Cardiac fibroblast (primary cell): Measurements from ENCODE around the gene XG.
A peak's percentile ranks its signal among the peaks of the same experiment; 100 is the strongest.
"Not testable (repeated sequence)": the region's sequence is repeated elsewhere in the genome, so short reads cannot be mapped to it uniquely, and the experiment has no call there.

Experiments
- DNase-seq, 2 donors: peaks; one replicate each; pipeline versions ENCODE4 v3.0.0 to v3.0.0-alpha.2; 2010; ENCODE audit warnings: low read depth in 2 of 2
- H3K4me3 ChIP-seq, 2 donors: replicated peaks in 1 of 2; 1 replicate in 1 of 2; 2 replicates in 1 of 2; pipeline ENCODE4 v1.5.1; 2011; ENCODE audit warnings: low read depth in 2 of 2, low read length in 2 of 2, mild to moderate bottlenecking in 2 of 2, moderate library complexity in 1 of 2
- CTCF ChIP-seq: IDR thresholded peaks from one replicate; pipeline ENCODE4 v1.5.1; 2011; ENCODE audit warnings: low read depth, mild to moderate bottlenecking, low read length, inconsistent platforms

XG gene

DNA sequence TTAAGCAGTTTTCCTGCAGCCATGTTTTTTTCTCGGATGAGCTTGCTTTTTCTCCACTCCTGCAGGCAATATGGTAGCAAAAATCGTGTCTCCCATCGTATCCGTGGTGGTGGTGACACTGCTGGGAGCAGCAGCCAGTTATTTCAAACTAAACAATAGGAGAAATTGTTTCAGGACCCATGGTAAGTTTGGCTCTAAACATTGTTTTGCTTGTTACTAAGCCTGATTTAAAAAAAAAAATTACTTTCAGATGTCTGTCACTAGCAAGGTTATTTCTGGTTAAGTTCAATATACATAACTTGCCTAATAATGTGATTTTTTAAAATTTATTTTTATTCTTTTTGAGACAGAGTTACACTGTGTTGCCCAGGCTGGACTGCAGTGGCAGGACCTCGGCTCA, 59.4 kb downstream of the XG start:
- peak in 1 of 2 donors; percentile 25 for DNase-seq
- no peak for TF ChIP-seq CTCF
- H3K4me3 ChIP-seq: no peak overlapping the region

- peak; percentile 42 to 62 for DNase-seq
- peak; percentile 54 for TF ChIP-seq CTCF
- H3K4me3 ChIP-seq: not testable (repeated sequence)
These were observed 60.5 kb downstream of the XG start for GRCh38 chrX:2812161-2812907.

DNA sequence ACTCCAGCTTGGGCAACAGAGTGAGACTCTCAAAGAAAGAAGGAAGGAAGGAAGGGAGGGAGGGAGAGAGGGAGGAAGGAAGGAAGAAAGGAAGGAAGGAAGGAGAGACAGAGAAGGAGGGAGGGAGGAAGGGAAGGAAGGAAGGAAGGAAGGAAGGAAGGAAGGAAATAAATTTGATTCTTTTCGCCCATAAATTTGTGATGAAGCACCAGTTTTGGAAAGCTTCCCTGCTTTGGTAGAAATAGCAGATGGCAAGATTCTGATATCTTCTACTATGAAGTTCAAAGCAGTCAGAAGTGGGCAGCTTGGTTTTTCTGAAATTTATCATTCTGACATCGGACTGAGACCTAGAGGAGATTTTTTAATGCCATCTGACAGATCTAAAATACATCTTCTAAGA, 65.2 kb downstream of the XG start:
- no peak overlapping the region for H3K4me3 ChIP-seq
- no peak for DNase-seq
- TF ChIP-seq CTCF: no peak

- peak; percentile 47 for TF ChIP-seq CTCF
- DNase-seq: peak; percentile 42 to 52
- no peak overlapping the region for H3K4me3 ChIP-seq
These were observed 67.7 kb downstream of the XG start for GRCh38 chrX:2819345-2820135.

DNA sequence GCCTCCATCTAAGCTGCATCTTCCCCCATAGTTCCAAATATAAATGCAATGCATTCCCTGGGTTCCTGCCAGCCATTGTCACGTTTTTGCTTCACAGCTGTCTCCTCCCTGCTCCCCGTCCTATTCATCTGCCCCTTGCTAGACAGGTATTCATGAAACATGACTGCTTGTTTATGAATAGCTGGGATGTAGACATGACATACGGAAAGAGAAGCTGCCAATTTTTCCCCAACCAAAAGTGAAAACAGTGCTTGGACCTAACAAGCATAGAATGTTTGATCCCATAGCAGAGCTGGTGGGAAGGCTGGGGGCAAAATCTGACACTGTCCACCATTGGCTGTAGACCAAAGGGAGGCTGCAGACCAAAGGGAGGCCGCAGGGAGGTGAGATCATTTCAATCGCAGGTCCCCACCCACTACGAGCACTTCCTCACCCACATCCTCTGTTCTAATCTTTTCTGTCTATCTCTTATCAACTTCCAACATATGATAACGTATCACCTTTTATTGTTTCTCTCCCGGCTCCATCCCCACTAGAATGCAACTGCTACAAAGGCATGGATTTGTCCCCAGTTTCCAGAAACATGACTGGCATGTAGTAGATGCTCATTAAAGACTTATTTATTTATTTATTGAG, 68.4 kb downstream of the XG start:
- TF ChIP-seq CTCF: no peak
- H3K4me3 ChIP-seq: no peak overlapping the region
- DNase-seq: no peak

DNA sequence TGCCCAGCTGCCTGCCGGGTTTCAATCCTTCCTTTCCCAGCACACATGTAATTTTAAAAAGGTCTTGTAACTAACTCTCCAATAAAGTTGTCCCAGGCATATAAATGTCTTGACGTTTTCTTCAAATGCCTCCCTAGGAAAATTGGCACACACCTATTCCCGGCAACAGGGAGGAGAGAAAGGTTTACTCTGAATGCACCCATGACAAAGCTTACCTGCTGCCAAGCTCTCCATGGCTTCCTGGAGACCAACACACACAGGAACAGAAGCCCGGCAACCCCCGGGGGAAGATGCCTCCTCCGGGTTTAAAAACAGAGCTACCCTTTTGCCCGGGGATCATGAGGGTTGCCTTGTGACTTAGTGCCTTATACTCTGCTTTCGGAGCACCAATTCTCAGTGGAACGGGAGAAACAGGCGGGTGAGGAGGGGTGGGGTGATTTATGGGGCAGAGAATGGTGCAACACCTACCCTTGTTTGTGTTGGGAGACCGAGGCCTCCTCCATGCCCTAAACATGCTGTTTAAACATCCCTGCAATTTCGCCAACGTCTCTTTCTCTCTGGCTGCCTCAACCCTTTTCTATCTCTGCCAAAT, 72.1 kb downstream of the XG start:
- no peak for DNase-seq
- no peak overlapping the region for H3K4me3 ChIP-seq
- TF ChIP-seq CTCF: no peak
